WTC11 (cell line): ENCODE data around the gene PTGIS. TPM values are rescaled to one million over a fixed set of nuclear protein-coding genes. Genes with fewer than 3 reads are reported as not detected.

ENCODE experiments used
- ATAC-seq: fragments of 200-7000 bp; cut with Tn5 transposase; 2 replicates; pipeline ENCODE4 v1.10.0; 2021; ENCODE audit warnings: mild to moderate bottlenecking, moderate library complexity
- CTCF ChIA-PET: fragments of 300-600 bp; sonication (Branson Sonifier 250); formaldehyde crosslinking; loops from one replicate; lab custom pipeline; 2021; ENCODE audit warnings: antibody characterized with exemption; lab: Charles Lee
- POLR2A ChIA-PET: fragments of 350-600 bp; sonication (Branson Sonifier 250); formaldehyde crosslinking; loops from one replicate; lab custom pipeline; 2021; ENCODE audit warnings: antibody characterized with exemption; lab: Charles Lee
- DNase-seq: peaks from one replicate; pipeline ENCODE4 v3.0.0; 2021; ENCODE audit warnings: low spot score
- H3K27ac Mint-ChIP-seq: 2 replicates; pipeline ENCODE4 v1.8.0; 2021; ENCODE audit warnings: mixed read lengths
- H3K27me3 Mint-ChIP-seq: 2 replicates; pipeline ENCODE4 v1.8.0; 2021; ENCODE audit warnings: low read depth, mild to moderate bottlenecking, moderate library complexity, mixed read lengths
- H3K36me3 Mint-ChIP-seq: 2 replicates; pipeline ENCODE4 v1.8.0; 2021; ENCODE audit warnings: mixed read lengths
- H3K4me1 Mint-ChIP-seq: 2 replicates; pipeline ENCODE4 v1.8.0; 2022; ENCODE audit warnings: mixed read lengths
- H3K4me3 Mint-ChIP-seq: 2 replicates; pipeline ENCODE4 v1.8.0; 2021; ENCODE audit warnings: mild to moderate bottlenecking, moderate library complexity, mixed read lengths
- H3K9me3 Mint-ChIP-seq: 2 replicates; pipeline ENCODE4 v1.8.0; 2021; ENCODE audit warnings: mixed read lengths
- ATF1 ChIP-seq: sonication (generic); formaldehyde crosslinking; IDR thresholded peaks from 2 replicates; pipeline ENCODE4 v1.8.1; 2023; ENCODE audit warnings: mild to moderate bottlenecking, moderate library complexity, missing genetic modification reagents
- CBFB ChIP-seq: sonication (generic); formaldehyde crosslinking; IDR thresholded peaks from 2 replicates; pipeline ENCODE4 v1.8.1; 2022; ENCODE audit warnings: mild to moderate bottlenecking, low read depth, missing genetic modification reagents
- CREM ChIP-seq: sonication (generic); formaldehyde crosslinking; IDR thresholded peaks from 2 replicates; pipeline ENCODE4 v1.8.1; 2022; ENCODE audit warnings: mild to moderate bottlenecking, missing genetic modification reagents, moderate library complexity
- EMX1 ChIP-seq: fragments of 250-450 bp; sonication (Bioruptor Pico); IDR thresholded peaks from 2 replicates; pipeline ENCODE4 v1.8.0; 2021; ENCODE audit warnings: mild to moderate bottlenecking
- FOXJ3 ChIP-seq: sonication (generic); formaldehyde crosslinking; IDR thresholded peaks from 2 replicates; pipeline ENCODE4 v1.9.0; 2021; ENCODE audit warnings: missing genetic modification reagents, mild to moderate bottlenecking, borderline replicate concordance
- JUN ChIP-seq: sonication (generic); formaldehyde crosslinking; IDR thresholded peaks from 2 replicates; pipeline ENCODE4 v1.8.0; 2023; ENCODE audit warnings: mild to moderate bottlenecking, missing genetic modification reagents
- NR1H2 ChIP-seq: sonication (generic); formaldehyde crosslinking; IDR thresholded peaks from 2 replicates; pipeline ENCODE4 v1.9.0; 2021; ENCODE audit warnings: mild to moderate bottlenecking, moderate library complexity, missing genetic modification reagents
- OVOL2 ChIP-seq: fragments of 250-450 bp; sonication (Bioruptor Pico); IDR thresholded peaks from 2 replicates; pipeline ENCODE4 v1.9.0; 2021; ENCODE audit warnings: mild to moderate bottlenecking, borderline replicate concordance
- TEAD1 ChIP-seq: sonication (generic); formaldehyde crosslinking; IDR thresholded peaks from 2 replicates; pipeline ENCODE4 v1.8.0; 2022; ENCODE audit warnings: mild to moderate bottlenecking, missing genetic modification reagents
- TEAD4 ChIP-seq: sonication (generic); formaldehyde crosslinking; IDR thresholded peaks from 2 replicates; pipeline ENCODE4 v1.8.0; 2022; ENCODE audit warnings: mild to moderate bottlenecking, missing genetic modification reagents
- total RNA-seq: library from RNA; stranded (reverse); gene quantifications from 3 replicates; pipeline ENCODE4 v1.2.3, GENCODE V29; 2021
- TF ChIP-seq, protein P1 (sequence below): sonication (generic); formaldehyde crosslinking; IDR thresholded peaks from 2 replicates; pipeline ENCODE4 v1.8.0; 2022; ENCODE audit warnings: mild to moderate bottlenecking, missing genetic modification reagents
- TF ChIP-seq, protein P2 (sequence below): sonication (generic); formaldehyde crosslinking; IDR thresholded peaks from 2 replicates; pipeline ENCODE4 v1.8.1; 2023; ENCODE audit warnings: mild to moderate bottlenecking, moderate library complexity, missing genetic modification reagents
- TF ChIP-seq, protein P3 (sequence below): sonication (generic); formaldehyde crosslinking; conservative IDR thresholded peaks from 2 replicates; pipeline ENCODE4 v1.8.1; 2022; ENCODE audit warnings: mild to moderate bottlenecking, missing genetic modification reagents
- TF ChIP-seq, protein P4 (sequence below): sonication (generic); formaldehyde crosslinking; IDR thresholded peaks from 2 replicates; pipeline ENCODE4 v1.8.1; 2023; ENCODE audit warnings: mild to moderate bottlenecking, missing genetic modification reagents, borderline replicate concordance
- TF ChIP-seq, protein P5 (sequence below): sonication (generic); formaldehyde crosslinking; IDR thresholded peaks from 2 replicates; pipeline ENCODE4 v1.8.0; 2022; ENCODE audit warnings: mild to moderate bottlenecking, missing genetic modification reagents
- TF ChIP-seq, protein P6 (sequence below): sonication (generic); formaldehyde crosslinking; IDR thresholded peaks from 2 replicates; pipeline ENCODE4 v1.8.1; 2023; ENCODE audit warnings: mild to moderate bottlenecking, missing genetic modification reagents, moderate library complexity

The PTGIS gene
- total RNA-seq, 1 experiment from 2014 or later, result 24.3 TPM

DNA sequence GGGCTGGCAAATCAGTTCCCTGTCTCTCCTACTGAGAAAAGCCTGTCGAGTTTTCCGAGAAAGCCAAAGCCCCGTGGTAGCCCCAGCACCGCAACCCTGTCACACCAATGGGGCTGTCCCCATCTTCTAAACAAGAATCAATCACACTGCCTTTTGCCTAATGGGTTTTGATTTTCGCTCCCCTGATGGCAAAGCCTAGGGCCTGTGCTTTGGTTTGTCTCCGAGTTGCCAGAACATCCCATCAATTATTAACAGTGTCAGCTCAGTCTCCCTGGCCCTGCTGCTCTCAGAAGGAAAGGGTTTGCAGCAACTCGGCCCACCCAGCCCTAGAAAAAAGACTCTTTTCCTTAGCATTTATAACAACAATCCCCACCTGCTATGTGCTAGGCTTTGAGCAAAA lies 89.7 kb downstream of the PTGIS start:
- TF ChIP-seq TEAD1 (CRISPR knock-in tag) (no peak), CREM (no peak), ATF1 (CRISPR knock-in tag) (no peak), OVOL2 (CRISPR knock-in tag) (no peak), JUN (CRISPR knock-in tag) (no peak), NR1H2 (no peak), TEAD4 (no peak), CBFB (CRISPR knock-in tag) (no peak), EMX1 (no peak)
- TF ChIP-seq, protein P1, sequence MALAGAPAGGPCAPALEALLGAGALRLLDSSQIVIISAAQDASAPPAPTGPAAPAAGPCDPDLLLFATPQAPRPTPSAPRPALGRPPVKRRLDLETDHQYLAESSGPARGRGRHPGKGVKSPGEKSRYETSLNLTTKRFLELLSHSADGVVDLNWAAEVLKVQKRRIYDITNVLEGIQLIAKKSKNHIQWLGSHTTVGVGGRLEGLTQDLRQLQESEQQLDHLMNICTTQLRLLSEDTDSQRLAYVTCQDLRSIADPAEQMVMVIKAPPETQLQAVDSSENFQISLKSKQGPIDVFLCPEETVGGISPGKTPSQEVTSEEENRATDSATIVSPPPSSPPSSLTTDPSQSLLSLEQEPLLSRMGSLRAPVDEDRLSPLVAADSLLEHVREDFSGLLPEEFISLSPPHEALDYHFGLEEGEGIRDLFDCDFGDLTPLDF (CRISPR knock-in tag), result no peak
- TF ChIP-seq, protein P2, sequence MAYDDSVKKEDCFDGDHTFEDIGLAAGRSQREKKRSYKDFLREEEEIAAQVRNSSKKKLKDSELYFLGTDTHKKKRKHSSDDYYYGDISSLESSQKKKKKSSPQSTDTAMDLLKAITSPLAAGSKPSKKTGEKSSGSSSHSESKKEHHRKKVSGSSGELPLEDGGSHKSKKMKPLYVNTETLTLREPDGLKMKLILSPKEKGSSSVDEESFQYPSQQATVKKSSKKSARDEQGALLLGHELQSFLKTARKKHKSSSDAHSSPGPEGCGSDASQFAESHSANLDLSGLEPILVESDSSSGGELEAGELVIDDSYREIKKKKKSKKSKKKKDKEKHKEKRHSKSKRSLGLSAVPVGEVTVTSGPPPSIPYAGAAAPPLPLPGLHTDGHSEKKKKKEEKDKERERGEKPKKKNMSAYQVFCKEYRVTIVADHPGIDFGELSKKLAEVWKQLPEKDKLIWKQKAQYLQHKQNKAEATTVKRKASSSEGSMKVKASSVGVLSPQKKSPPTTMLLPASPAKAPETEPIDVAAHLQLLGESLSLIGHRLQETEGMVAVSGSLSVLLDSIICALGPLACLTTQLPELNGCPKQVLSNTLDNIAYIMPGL (CRISPR knock-in tag), result no peak
- TF ChIP-seq, protein P3, sequence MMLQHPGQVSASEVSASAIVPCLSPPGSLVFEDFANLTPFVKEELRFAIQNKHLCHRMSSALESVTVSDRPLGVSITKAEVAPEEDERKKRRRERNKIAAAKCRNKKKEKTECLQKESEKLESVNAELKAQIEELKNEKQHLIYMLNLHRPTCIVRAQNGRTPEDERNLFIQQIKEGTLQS, result no peak
- TF ChIP-seq, protein P4, sequence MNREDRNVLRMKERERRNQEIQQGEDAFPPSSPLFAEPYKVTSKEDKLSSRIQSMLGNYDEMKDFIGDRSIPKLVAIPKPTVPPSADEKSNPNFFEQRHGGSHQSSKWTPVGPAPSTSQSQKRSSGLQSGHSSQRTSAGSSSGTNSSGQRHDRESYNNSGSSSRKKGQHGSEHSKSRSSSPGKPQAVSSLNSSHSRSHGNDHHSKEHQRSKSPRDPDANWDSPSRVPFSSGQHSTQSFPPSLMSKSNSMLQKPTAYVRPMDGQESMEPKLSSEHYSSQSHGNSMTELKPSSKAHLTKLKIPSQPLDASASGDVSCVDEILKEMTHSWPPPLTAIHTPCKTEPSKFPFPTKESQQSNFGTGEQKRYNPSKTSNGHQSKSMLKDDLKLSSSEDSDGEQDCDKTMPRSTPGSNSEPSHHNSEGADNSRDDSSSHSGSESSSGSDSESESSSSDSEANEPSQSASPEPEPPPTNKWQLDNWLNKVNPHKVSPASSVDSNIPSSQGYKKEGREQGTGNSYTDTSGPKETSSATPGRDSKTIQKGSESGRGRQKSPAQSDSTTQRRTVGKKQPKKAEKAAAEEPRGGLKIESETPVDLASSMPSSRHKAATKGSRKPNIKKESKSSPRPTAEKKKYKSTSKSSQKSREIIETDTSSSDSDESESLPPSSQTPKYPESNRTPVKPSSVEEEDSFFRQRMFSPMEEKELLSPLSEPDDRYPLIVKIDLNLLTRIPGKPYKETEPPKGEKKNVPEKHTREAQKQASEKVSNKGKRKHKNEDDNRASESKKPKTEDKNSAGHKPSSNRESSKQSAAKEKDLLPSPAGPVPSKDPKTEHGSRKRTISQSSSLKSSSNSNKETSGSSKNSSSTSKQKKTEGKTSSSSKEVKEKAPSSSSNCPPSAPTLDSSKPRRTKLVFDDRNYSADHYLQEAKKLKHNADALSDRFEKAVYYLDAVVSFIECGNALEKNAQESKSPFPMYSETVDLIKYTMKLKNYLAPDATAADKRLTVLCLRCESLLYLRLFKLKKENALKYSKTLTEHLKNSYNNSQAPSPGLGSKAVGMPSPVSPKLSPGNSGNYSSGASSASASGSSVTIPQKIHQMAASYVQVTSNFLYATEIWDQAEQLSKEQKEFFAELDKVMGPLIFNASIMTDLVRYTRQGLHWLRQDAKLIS, result no peak
- H3K27me3 Mint-ChIP-seq, result peaks cover 19% of the 10 kb centered on the region
- no peak overlapping the region for H3K4me3 Mint-ChIP-seq
- CTCF ChIA-PET, result interaction anchor here (1.0 kb wide), 1 partner anchor 93 kb away, joined by 3 read pairs; no protein-coding TSS in a partner anchor
- 0 out of 2 replicates have a peak, but pooled peaks cover 4% of the 10 kb centered on the region for H3K9me3 Mint-ChIP-seq
- H3K4me1 Mint-ChIP-seq, result no peaks in the 10 kb centered on the region; the same call in 1 of the 2 replicates
- no peaks in the 10 kb centered on the region for H3K36me3 Mint-ChIP-seq
- no peak for ATAC-seq
- POLR2A ChIA-PET, result no interaction called here
- H3K27ac Mint-ChIP-seq, result no peak overlapping the region
- no peak for DNase-seq

DNA sequence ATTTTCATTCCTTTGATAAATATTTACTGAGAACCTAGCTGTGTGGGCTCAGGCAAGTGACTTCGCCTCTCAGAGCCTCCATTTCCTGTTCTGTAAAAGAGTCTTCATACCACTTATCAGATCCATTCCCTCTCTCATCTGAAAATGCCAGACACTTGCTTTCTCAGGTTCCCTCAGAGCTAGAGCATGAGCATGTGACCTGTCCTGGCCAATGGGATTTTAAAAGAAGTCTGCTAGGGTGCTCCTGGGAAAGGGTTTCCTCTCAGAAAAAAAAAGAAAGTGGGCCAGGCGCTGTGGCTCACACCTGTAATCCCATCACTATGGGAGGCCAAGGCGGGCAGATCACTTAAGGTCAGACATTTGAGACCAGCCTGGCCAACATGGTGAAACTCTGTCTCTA lies 90.7 kb downstream of the PTGIS start:
- ATAC-seq (peak; percentile 58), DNase-seq (no peak)
- no peaks in the 10 kb centered on the region for H3K36me3 Mint-ChIP-seq
- H3K4me1 Mint-ChIP-seq, result no peaks in the 10 kb centered on the region; the same call in 1 of the 2 replicates
- 0 out of 2 replicates have a peak, but pooled peaks cover 4% of the 10 kb centered on the region for H3K9me3 Mint-ChIP-seq
- CTCF ChIA-PET, result interaction anchor here (1.0 to 1.1 kb wide), 2 partner anchors 92 to 157 kb away, joined by 3 read pairs; no protein-coding TSS in a partner anchor
- H3K27ac Mint-ChIP-seq, result no peak overlapping the region
- no peak overlapping the region for H3K4me3 Mint-ChIP-seq
- TF ChIP-seq, protein P5, sequence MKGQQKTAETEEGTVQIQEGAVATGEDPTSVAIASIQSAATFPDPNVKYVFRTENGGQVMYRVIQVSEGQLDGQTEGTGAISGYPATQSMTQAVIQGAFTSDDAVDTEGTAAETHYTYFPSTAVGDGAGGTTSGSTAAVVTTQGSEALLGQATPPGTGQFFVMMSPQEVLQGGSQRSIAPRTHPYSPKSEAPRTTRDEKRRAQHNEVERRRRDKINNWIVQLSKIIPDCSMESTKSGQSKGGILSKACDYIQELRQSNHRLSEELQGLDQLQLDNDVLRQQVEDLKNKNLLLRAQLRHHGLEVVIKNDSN (CRISPR knock-in tag), result peak; percentile 52
- TF ChIP-seq FOXJ3 (CRISPR knock-in tag), result no peak
- TF ChIP-seq, protein P6, sequence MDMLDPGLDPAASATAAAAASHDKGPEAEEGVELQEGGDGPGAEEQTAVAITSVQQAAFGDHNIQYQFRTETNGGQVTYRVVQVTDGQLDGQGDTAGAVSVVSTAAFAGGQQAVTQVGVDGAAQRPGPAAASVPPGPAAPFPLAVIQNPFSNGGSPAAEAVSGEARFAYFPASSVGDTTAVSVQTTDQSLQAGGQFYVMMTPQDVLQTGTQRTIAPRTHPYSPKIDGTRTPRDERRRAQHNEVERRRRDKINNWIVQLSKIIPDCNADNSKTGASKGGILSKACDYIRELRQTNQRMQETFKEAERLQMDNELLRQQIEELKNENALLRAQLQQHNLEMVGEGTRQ, result peak; percentile 72
- POLR2A ChIA-PET, result no interaction called here
- peaks cover 14% of the 10 kb centered on the region for H3K27me3 Mint-ChIP-seq
